NAMALWA (cell line): ENCODE data around the gene ABHD11.
"Not testable (repeated sequence)": the region's sequence is repeated elsewhere in the genome, so short reads cannot be mapped to it uniquely, and the experiment has no call there.

Experiments
- DNase-seq: peaks from one replicate; pipeline ENCODE4 v3.0.0-alpha.2; 2015; ENCODE audit warnings: low spot score

Gene ABHD11

DNA sequence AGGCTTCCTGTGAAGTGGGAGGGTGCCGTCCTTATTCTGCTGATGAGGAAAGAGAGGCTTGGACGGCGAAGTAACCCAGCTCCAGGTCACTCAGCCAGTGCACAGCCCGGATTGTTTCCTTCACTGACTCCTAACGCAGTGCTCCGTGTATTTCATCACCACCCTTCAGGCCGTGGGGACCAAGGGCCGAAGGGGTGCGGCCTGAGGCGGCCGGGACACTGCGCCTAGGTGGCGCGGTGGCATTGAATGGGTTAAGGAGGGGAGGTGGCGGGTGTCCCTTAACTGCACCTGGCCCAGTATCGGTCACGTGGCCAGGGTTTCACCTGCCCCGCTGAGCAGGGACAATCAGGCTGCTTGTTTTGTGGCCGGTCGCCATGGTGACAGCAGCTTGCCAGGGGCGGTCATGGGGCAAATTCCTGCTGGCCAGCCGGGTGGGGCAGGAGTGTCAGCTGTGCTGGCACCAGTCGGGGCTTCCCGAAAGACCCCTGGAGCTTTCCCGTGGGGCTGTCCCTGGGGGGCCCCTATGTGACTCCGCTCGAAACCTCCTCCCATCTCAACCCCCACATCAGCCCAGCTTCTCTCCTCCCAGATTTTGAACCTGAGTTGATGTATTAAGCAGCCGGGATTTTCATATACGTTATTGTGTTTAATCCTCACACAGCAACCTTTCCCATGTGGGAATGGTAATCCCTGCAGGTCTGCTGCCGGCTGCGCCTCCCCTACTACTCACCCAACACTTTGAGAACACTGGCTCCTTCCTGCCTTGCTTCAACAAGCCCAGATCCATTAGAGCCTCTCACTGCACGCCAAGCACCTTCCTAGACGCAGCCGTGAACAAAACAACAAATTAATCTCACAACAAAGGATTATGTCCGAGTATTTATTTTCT, 4.4 kb upstream of the ABHD11 start:
- peak; percentile 69 for DNase-seq

- no peak for DNase-seq
Measured at GRCh38 chr7:73742338-73742752, 3.7 kb upstream of the ABHD11 start.

DNA sequence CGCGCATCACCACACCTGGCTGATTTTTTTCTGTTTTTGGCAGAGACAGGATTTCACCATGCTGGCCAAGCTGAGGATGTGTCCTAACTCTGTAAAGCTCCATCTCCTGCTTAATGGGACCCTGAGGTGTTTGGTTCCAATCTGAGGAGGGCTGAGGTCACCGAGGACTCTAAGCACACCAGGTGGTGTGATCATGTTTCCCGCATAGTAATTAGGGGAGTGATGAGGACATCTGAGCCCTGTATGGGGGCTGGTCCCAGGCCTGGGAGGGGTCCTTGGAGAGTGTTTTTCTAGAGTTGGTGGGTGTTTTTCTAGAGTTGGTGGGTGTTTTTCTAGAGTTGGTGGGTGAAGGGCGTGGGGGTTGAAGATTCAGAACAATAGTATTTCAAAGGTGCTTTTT, 3.0 kb upstream of the ABHD11 start:
- DNase-seq = peak; percentile 58

DNA sequence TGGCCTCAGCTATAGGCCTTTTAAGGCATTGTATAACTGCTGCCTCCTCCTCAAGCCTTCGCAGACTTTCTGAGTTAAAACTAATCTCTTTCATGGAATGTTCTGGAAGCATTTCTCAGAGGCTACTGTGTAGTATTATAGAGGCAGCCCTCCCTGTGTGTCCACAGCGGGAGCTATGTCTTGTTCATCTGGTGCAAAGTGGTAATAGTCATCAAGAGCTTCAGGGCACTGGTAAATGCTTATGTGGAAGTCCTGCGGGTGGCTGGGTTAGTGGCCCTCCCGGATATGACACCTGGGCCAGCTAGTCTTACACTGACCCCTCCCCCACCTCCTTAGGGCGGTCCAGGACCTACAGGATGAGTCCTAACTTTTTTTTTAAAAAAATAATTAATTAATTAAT, 2.2 kb upstream of the ABHD11 start:
- no peak for DNase-seq

- DNase-seq = no peak
Measured at GRCh38 chr7:73740212-73740611, 1.6 kb upstream of the ABHD11 start.

- DNase-seq = no peak
Measured at GRCh38 chr7:73739387-73739767, 775 bp upstream of the ABHD11 start.

DNA sequence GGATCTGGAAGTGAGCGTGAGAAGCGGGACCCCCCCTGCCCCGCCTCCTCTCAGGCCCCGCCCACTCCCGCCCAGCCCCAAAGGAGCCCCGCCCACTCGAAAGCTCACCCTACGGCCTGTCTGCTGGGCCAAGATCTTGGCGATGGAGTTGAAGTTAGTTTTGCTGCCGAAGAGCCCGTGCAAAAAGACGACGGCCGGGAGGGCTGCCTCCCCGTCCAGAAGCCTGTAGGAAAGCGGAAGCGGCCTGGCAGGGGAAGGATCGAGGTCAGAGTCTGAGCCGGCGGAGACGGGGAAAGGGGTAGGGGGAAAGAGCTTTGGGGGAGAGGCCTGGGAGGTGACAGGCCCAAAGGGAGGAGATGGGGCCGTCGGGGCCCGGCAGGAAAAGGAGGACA, 386 bp downstream of the ABHD11 start:
- DNase-seq = peak; percentile 87

GRCh38 chr7:73737491-73738219, 947 bp downstream of the ABHD11 start:
- DNase-seq = no peak

DNA sequence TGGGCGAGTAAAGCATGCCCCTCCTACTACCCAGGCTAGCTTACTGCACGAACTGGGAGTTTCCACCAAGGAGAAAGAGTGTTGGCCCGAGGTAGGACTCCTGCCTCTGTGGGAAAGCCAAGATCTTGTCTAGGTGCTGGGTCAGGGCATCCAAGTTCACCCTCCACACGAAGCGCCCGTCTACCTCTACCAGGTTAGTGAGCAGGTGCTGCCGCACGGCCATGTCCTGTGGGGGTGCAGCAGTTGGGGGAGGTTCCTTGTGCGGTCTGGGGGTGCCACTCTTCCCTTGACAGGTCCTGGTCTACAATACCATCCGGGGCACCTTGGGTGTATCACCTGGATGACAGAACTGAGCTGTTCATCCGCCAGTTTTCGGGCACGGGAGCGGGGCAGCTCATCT, 1.7 kb downstream of the ABHD11 start:
- no peak for DNase-seq

GRCh38 chr7:73735528-73735905, 3.1 kb downstream of the ABHD11 start:
- peak; percentile 22 for DNase-seq

DNA sequence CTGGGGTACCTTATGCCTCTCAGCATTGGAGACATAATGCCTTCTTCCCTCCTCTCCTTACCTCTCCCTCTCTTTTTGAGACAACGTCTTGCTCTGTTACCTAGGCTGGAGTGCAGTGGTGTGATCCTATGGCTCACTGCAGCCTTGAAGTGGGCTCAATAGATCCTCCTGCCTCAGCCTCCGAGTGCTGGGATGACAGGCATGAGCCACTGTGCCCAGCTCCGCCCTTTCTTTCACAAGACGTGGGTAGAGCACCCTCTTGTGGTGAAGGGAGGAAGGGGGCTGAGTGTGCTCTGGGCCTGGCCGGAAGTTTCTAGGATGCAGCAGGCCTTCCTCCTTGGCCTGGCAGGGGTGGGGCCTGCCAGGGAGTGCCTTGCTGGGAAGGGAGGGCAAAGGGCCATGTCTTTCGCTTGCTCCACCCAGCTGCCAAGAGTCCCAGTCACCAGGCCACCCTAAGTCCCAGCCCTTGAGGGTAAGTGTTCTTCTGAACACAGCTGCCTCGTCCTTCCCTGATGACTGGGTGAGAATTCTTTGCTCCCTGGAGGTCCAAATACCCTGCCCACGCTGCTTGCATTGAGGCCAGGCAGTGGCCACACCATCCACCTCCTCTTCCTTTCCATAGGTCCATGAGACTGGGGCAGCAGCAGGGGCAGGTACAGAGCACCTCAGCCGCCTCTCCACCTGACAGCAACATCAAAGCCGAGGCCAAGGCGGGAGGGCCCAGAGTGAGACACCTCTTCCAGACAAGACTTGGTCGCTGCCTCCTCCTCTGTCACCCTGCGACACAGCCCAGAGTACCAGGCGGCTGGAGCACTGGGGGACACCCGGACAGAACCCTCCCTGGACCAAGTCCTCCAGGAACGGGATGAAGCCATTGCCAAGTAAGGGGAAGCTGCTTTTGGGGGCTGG, 3.7 kb downstream of the ABHD11 start:
- DNase-seq = peak; percentile 97

GRCh38 chr7:73732397-73732796, 6.2 kb downstream of the ABHD11 start:
- DNase-seq = no peak

DNA sequence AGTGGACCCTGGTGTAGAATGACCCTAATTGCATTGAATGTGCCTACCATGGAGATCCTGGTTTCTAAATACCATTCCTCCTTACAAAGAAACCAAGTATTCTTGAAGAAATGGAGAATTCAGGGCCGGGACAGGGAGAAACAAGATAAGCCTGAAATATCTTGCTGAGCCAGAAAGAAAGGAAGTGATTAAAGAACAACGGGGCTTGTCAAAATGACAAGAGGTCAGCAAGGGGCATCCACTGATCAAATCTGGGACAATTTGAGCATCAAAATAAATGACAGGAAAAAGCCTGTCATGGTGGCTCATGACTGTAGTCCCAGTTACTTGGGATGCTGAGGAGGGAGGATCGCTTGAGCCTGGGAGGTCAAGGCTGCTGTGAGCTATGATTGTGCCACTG, 8.1 kb downstream of the ABHD11 start:
- DNase-seq = peak; percentile 16

GRCh38 chr7:73728551-73728950, 10.1 kb downstream of the ABHD11 start:
- no peak for DNase-seq

GRCh38 chr7:73727952-73728351, 10.7 kb downstream of the ABHD11 start:
- peak; percentile 15 for DNase-seq

GRCh38 chr7:73726083-73726466, 12.5 kb downstream of the ABHD11 start:
- no peak for DNase-seq

GRCh38 chr7:73723813-73724212, 14.8 kb downstream of the ABHD11 start:
- DNase-seq = no peak

GRCh38 chr7:73722785-73723184, 15.8 kb downstream of the ABHD11 start:
- DNase-seq = no peak

- not testable (repeated sequence) for DNase-seq
Measured at GRCh38 chr7:73722182-73722581, 16.4 kb downstream of the ABHD11 start.

- DNase-seq = no peak
Measured at GRCh38 chr7:73721377-73721817, 17.2 kb downstream of the ABHD11 start.

- not testable (repeated sequence) for DNase-seq
Measured at GRCh38 chr7:73720443-73720842, 18.2 kb downstream of the ABHD11 start.

DNA sequence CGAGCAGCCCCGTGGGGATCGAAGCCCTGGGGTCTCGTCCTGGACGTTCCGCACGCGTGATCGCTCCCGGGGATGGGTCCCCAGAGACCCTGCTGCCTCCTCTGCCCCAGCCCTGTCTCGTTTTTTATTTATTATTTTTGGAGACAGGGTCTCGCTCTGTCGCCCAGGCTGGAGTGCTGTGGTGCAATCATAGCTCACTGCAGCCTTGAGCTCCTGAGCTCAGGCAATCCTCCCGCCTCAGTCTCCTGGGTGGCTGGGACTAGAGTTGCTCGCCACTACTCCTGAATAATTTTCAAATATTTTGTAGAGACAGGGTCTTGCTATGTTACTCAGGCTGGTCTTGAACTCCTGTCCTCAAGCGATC, 18.8 kb downstream of the ABHD11 start:
- no peak for DNase-seq
